Measurements from ENCODE around the gene PTPN20.

PTPN20 gene

GRCh38 chr10:47043928-47044538, 132.8 kb downstream of the PTPN20 start:
- H3K27ac Mint-ChIP-seq (ENCODE audit: low read depth): no peak overlapping the region
- no peak for ATAC-seq (replicated peaks; ENCODE audit: extremely low read depth, poor library complexity, severe bottlenecking)
- H3K27me3 Mint-ChIP-seq: no peaks in the 10 kb centered on the region
- no peak for DNase-seq (ENCODE audit: low spot score in 2 of 2)
- no peaks in the 10 kb centered on the region for H3K9me3 Mint-ChIP-seq
- H3K4me3 Mint-ChIP-seq: no peak overlapping the region
- peaks cover 3% of the 10 kb centered on the region for H3K36me3 Mint-ChIP-seq (ENCODE audit: insufficient read depth)
- peaks cover 18% of the 10 kb centered on the region for H3K4me1 Mint-ChIP-seq

- DNase-seq (ENCODE audit: low spot score in 2 of 2) (no peak), ATAC-seq (replicated peaks; ENCODE audit: extremely low read depth, poor library complexity, severe bottlenecking) (no peak)
- Mint-ChIP-seq H3K36me3 (ENCODE audit: insufficient read depth) (peaks cover 3% of the 10 kb centered on the region), H3K27ac (ENCODE audit: low read depth) (no peak overlapping the region), H3K9me3 (no peaks in the 10 kb centered on the region), H3K4me3 (no peak overlapping the region), H3K4me1 (peaks cover 18% of the 10 kb centered on the region), H3K27me3 (no peaks in the 10 kb centered on the region)
Measured at GRCh38 chr10:47044741-47045140, 133.5 kb downstream of the PTPN20 start.

GRCh38 chr10:47045331-47045861, 134.2 kb downstream of the PTPN20 start:
- no peak overlapping the region for H3K4me3 Mint-ChIP-seq
- H3K36me3 Mint-ChIP-seq (ENCODE audit: insufficient read depth): peaks cover 3% of the 10 kb centered on the region
- H3K4me1 Mint-ChIP-seq: peaks cover 18% of the 10 kb centered on the region
- no peaks in the 10 kb centered on the region for H3K9me3 Mint-ChIP-seq
- H3K27me3 Mint-ChIP-seq: no peaks in the 10 kb centered on the region
- ATAC-seq (replicated peaks; ENCODE audit: extremely low read depth, poor library complexity, severe bottlenecking) (no peak), DNase-seq (ENCODE audit: low spot score in 2 of 2) (no peak)
- no peak overlapping the region for H3K27ac Mint-ChIP-seq (ENCODE audit: low read depth)

GRCh38 chr10:47046321-47047126, 135.3 kb downstream of the PTPN20 start:
- H3K4me3 Mint-ChIP-seq: no peak overlapping the region
- ATAC-seq (replicated peaks; ENCODE audit: extremely low read depth, poor library complexity, severe bottlenecking): no peak

GRCh38 chr10:47047127-47047504, 135.9 kb downstream of the PTPN20 start:
- no peak overlapping the region for H3K4me3 Mint-ChIP-seq
- H3K27me3 Mint-ChIP-seq: no peaks in the 10 kb centered on the region
- H3K27ac Mint-ChIP-seq (ENCODE audit: low read depth): peak overlapping the region; percentile 62
- H3K4me1 Mint-ChIP-seq: peaks cover 18% of the 10 kb centered on the region
- ATAC-seq (replicated peaks; ENCODE audit: extremely low read depth, poor library complexity, severe bottlenecking): no peak
- no peak for DNase-seq (ENCODE audit: low spot score in 2 of 2)
- H3K36me3 Mint-ChIP-seq (ENCODE audit: insufficient read depth): peaks cover 3% of the 10 kb centered on the region
- no peaks in the 10 kb centered on the region for H3K9me3 Mint-ChIP-seq

More at GRCh38 chr10:47046321-47047126, 135.3 kb downstream of the PTPN20 start:
- Mint-ChIP-seq H3K4me1 (peaks cover 18% of the 10 kb centered on the region), H3K9me3 (no peaks in the 10 kb centered on the region), H3K36me3 (ENCODE audit: insufficient read depth) (peaks cover 3% of the 10 kb centered on the region), H3K27me3 (no peaks in the 10 kb centered on the region), H3K27ac (ENCODE audit: low read depth) (no peak overlapping the region)
- no peak for DNase-seq (ENCODE audit: low spot score in 2 of 2)

GRCh38 chr10:47047577-47048525, 136.6 kb downstream of the PTPN20 start:
- Mint-ChIP-seq H3K4me3 (no peak overlapping the region), H3K27ac (ENCODE audit: low read depth) (peak overlapping the region; percentile 62), H3K9me3 (no peaks in the 10 kb centered on the region), H3K27me3 (no peaks in the 10 kb centered on the region), H3K4me1 (peaks cover 18% of the 10 kb centered on the region), H3K36me3 (ENCODE audit: insufficient read depth) (peaks cover 3% of the 10 kb centered on the region)
- ATAC-seq (replicated peaks; ENCODE audit: extremely low read depth, poor library complexity, severe bottlenecking): peak; percentile 26
- DNase-seq (ENCODE audit: low spot score in 2 of 2): peak; percentile 51

- Mint-ChIP-seq H3K4me3 (no peak overlapping the region), H3K9me3 (no peaks in the 10 kb centered on the region), H3K36me3 (ENCODE audit: insufficient read depth) (peaks cover 3% of the 10 kb centered on the region), H3K4me1 (peaks cover 18% of the 10 kb centered on the region), H3K27ac (ENCODE audit: low read depth) (peak overlapping the region; percentile 62), H3K27me3 (no peaks in the 10 kb centered on the region)
- ATAC-seq (replicated peaks; ENCODE audit: extremely low read depth, poor library complexity, severe bottlenecking): no peak
- DNase-seq (ENCODE audit: low spot score in 2 of 2): no peak
Measured at GRCh38 chr10:47048526-47048905, 137.3 kb downstream of the PTPN20 start.

GRCh38 chr10:47049056-47049851, 138.0 kb downstream of the PTPN20 start:
- H3K4me3 Mint-ChIP-seq: no peak overlapping the region
- DNase-seq (ENCODE audit: low spot score in 2 of 2) (no peak), ATAC-seq (replicated peaks; ENCODE audit: extremely low read depth, poor library complexity, severe bottlenecking) (no peak)
- no peaks in the 10 kb centered on the region for H3K27me3 Mint-ChIP-seq
- H3K9me3 Mint-ChIP-seq: no peaks in the 10 kb centered on the region
- H3K27ac Mint-ChIP-seq (ENCODE audit: low read depth): no peak overlapping the region
- H3K4me1 Mint-ChIP-seq: peaks cover 18% of the 10 kb centered on the region
- peaks cover 3% of the 10 kb centered on the region for H3K36me3 Mint-ChIP-seq (ENCODE audit: insufficient read depth)

- H3K27me3 Mint-ChIP-seq: no peaks in the 10 kb centered on the region
- peaks cover 18% of the 10 kb centered on the region for H3K4me1 Mint-ChIP-seq
- no peaks in the 10 kb centered on the region for H3K9me3 Mint-ChIP-seq
- H3K4me3 Mint-ChIP-seq: no peak overlapping the region
- no peak overlapping the region for H3K27ac Mint-ChIP-seq (ENCODE audit: low read depth)
- DNase-seq (ENCODE audit: low spot score in 2 of 2) (no peak), ATAC-seq (replicated peaks; ENCODE audit: extremely low read depth, poor library complexity, severe bottlenecking) (no peak)
- peaks cover 3% of the 10 kb centered on the region for H3K36me3 Mint-ChIP-seq (ENCODE audit: insufficient read depth)
Measured at GRCh38 chr10:47049906-47050305, 138.7 kb downstream of the PTPN20 start.

GRCh38 chr10:47050618-47051455, 139.6 kb downstream of the PTPN20 start:
- DNase-seq (ENCODE audit: low spot score in 2 of 2) (no peak), ATAC-seq (replicated peaks; ENCODE audit: extremely low read depth, poor library complexity, severe bottlenecking) (no peak)
- Mint-ChIP-seq H3K9me3 (no peaks in the 10 kb centered on the region), H3K4me1 (peaks cover 18% of the 10 kb centered on the region), H3K27me3 (no peaks in the 10 kb centered on the region), H3K27ac (ENCODE audit: low read depth) (no peak overlapping the region), H3K36me3 (ENCODE audit: insufficient read depth) (peaks cover 3% of the 10 kb centered on the region), H3K4me3 (no peak overlapping the region)

- ATAC-seq (replicated peaks; ENCODE audit: extremely low read depth, poor library complexity, severe bottlenecking): no peak
- Mint-ChIP-seq H3K36me3 (ENCODE audit: insufficient read depth) (peaks cover 3% of the 10 kb centered on the region), H3K4me3 (no peak overlapping the region), H3K27me3 (no peaks in the 10 kb centered on the region), H3K27ac (ENCODE audit: low read depth) (peak overlapping the region; percentile 44), H3K9me3 (no peaks in the 10 kb centered on the region), H3K4me1 (peaks cover 18% of the 10 kb centered on the region)
- DNase-seq (ENCODE audit: low spot score in 2 of 2): no peak
Measured at GRCh38 chr10:47051741-47052238, 140.6 kb downstream of the PTPN20 start.

All from central memory CD8-positive, alpha-beta T cell (primary cell).